HG03520 (cell line): ENCODE measurements around the gene CLEC9A.
"Not testable (repeated sequence)": the region's sequence is repeated elsewhere in the genome, so short reads cannot be mapped to it uniquely, and the experiment has no call there.

Source experiments
- ATAC-seq: cut with Tn5 transposase; IDR thresholded peaks from one replicate; pipeline ENCODE4 v1.9.1; 2021; ENCODE audit warnings: mild to moderate bottlenecking, moderate library complexity; ENCODE audit not compliant: unreplicated experiment

Gene CLEC9A

DNA sequence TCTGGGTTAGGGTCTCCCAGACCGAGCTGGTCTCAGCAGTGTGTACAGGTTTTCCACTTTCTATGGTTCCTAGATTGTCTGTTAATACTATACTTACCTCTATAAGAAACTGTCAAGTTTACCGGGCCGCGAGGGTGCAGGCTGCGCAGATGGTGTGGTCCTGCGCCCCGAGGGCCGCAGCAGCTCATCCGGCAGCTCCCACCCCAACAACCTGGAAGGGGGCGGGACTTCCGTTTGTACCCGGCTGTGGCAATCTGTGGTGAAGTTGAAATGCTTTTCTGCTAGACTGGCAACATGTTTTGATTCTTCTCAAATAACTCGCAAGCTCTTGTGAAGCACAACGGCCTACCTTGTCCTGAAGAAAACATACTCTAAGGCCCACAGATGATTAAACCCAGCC lies at the start of gene CLEC9A:
Gene CLEC9A (plus strand): TSS at position 237 of the 400 bp plus-strand sequence. CDS start 22,006 bp downstream, outside the sequence.
- ATAC-seq, result no peak

DNA sequence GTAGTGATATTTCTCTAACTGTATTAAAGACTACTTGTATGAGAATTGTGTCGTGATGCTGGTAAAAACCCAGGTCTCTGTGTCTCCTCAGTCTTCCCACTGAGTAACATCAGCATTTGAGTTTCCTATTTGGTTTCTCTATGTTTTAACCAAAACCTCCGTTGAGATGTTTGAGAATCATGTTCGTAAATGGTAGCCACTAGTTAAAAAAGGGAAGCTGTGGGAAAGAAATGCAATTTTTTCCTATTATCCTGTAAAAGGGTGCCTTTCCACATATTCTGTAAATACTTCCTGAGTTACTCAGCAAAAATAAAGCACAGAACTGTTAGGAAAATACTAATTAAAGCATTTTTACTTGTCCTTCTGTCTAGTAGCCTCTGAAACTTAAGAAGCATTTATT lies 38.6 kb upstream of the CLEC9A start:
- ATAC-seq, result no peak

DNA sequence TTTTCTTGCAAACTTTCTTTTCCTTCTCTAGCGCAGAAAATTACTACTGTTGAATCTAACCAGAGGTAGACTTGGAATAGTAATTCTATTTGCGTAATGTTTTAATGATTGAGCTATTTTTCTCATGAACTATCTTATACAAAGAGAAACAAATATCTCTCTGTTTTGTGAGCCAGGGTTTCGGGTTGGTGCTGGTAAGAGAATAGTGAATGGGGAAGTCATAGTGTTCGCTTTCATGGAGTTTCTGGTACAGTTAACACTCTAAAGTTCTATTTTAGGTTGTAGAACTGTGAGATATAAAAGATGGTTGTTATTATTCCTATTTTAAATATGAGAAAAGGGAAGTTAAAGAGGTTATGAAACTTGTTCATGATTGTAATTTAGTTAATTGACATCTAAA lies 38.2 kb upstream of the CLEC9A start:
- no peak for ATAC-seq

DNA sequence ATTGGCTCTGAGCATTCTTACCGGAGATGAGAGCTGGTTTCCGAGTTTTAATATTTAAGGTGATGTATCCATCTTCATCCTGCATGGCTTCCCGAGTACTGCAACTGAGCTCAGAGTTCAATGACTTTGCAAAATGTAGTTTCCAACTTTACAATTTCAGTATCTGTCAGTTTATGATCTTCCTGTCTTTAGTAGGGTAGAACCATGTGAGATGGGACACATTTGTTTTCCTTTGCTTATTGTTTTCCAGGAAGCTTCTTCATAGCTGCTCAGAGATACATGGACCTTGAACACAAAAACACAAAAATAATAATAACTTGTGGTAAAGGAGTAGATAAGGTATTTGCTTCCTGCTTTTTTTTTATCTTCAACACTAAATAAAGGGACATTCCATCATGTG lies 31.5 kb upstream of the CLEC9A start, which contains the start of gene CLEC1B:
Gene CLEC1B (minus strand): TSS at position 106 of the 400 bp plus-strand sequence. CDS start 21 bp downstream, at position 85.
- no peak for ATAC-seq

DNA sequence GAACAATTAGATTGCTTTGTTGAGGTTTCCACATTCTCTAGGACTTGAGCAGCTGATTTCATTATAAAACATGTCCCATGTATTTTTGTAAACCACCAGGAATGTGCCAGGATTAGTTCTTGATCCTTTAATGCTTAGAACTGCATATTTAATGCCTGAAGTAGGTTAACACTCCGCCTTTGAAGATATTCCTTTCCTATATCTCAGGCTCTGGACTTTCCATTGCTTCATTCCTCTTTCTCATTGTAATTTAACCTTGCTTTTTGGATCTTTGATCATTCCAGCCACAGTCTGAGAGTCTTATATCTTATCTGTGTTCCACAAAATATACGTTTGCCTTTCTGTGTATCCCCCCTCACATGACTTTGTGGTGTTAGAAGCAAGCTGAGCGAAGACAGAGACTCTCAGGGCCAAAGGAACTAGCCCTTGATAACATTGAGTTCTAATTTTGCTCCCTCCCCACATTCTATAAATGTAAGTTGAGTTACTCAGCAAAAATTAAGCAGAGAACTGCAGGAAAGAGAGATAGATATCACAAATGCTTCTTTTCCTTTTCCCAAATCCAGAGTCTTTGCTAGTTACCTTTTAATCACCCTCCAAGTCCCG lies 29.2 kb upstream of the CLEC9A start:
- no peak for ATAC-seq

DNA sequence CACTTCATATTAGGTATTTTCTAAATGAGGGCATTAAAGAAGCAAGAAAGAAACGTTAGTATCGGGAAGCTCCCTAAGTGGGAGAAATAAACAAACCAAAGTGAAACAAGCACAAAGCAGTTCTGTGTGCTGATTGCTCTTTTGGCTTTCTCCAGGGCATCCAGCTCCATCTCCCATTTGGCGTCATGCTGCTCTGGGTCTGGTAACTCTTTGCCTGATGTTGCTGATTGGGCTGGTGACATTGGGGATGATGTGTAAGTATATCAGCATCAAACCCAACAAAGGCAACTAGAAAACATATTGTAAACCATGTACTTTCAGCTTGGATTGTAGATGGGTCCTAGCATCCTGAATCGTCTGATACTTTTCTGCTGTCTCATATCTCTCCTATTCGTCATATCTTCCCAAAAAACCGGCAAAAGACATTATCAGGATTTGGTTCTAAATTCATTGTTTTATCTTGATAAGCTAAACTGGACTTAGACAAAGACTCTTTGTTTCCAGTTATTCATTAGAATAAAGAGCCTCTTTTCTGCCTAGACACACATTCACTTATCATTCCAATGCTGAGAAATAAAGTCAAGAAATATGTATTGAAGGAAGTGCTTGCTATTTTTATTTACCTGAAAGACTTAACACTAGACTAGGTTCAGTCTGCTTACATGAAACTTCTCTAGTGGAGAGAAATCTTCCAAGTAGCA lies 17.7 kb upstream of the CLEC9A start:
- ATAC-seq, result no peak

DNA sequence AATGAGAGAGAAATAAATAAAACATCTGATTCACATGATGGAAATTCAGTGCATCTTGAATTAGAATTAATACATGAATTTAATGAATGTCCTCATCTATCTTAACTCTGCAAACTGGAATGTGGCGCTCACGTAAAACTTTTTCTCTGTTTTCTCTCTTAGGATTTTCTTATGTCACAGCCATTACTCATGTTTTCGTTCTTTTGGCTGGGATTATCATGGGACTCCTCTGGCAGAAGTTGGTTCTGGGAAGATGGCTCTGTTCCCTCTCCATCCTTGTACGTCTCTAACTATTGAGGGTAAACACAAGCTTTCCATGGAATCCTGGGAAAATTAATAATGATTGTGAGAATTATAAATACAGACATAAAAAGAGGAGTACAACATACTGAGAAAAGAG lies 15.0 kb upstream of the CLEC9A start:
- no peak for ATAC-seq

DNA sequence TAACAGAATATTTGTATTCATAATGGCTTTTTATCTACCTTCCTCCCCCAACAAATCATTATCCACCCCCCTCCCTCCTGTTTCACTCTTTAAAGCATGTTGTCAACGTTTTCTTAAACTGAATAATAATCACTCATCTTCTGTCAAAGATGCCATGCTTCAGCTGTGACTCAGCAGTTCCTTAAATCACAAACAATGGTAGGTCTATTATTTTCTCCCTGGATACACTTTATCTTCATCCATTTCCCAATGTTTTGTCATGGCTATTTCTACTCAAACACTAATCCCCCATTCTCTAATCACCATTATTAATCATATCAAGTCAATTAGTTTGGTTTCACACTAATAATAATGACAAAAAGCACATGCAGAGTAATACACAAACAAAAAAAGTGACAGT lies 13.6 kb upstream of the CLEC9A start:
- no peak for ATAC-seq

DNA sequence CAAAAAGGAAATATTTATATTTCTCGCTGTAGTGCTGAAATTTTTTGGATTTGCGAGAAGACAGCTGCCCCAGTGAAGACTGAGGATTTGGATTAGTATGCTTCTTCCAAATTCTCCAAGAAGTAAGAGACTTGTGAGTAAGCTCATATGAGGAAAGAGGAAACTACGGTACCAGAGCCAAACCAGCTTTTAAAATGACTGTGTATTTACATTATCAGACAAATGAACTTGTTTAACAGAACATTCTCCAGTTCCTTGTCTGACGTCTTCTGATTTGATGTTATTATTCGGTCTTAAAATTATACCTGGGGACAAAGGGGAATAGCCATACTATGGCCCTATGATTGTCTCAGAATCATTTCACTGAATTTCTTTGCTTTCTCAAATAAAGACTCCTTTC lies 12.1 kb upstream of the CLEC9A start:
- no peak for ATAC-seq

DNA sequence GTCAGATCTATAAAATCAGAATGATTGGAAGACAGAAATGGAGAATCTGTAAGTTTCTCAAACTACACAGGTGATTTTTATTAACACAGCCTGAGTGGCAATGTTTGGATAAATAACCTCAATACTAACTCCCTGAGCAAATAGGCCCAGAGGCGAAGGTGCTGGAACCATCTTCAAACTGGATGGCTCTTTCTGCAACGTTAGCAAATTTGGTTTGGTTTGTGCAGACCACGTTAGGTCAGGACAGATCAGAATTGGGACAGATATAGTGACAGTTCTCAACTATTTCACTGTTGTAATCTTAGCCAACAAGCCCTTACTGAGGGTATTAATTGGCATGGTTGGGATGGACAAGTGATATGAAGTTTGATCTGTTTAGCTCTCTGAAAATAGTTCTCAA lies 9.1 kb upstream of the CLEC9A start:
- no peak for ATAC-seq

DNA sequence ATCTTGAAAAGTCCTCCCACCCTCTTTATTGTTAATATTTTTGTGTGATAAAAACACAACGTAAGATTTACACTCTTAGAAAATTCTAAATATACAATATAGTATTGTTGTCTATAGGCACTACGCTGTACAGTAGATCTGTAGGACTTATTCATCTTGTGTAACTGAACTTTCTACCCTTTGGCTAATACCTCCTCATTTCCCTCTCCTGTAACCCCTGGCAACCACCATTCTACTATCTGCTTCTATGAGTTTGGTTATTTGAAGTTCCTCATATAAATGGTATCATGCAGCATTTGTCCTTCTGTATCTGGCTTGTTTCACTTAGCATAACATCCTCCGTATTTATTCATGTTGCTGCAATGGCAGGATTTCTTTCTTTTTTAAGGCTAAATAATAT lies 5.2 kb upstream of the CLEC9A start:
- ATAC-seq, result no peak

DNA sequence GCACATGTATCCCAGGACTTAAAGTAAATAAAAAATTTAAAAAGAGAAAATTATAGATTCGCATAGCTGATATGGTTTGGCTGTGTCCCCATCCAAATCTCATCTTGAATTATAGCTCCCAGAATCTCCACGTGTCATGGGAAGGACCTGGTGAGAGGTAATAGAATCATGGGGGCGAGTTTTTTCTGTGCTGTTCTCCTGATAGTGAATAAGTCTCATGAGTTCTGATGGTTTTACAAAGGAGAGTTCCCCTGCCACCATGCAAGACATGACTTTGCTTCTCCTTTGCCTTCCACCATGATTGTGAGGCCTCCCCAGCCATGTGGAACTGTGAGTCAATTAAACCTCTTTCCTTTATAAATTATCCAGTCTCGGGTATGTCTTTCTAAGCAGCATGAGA lies 3.8 kb upstream of the CLEC9A start:
- ATAC-seq, result not testable (repeated sequence)

DNA sequence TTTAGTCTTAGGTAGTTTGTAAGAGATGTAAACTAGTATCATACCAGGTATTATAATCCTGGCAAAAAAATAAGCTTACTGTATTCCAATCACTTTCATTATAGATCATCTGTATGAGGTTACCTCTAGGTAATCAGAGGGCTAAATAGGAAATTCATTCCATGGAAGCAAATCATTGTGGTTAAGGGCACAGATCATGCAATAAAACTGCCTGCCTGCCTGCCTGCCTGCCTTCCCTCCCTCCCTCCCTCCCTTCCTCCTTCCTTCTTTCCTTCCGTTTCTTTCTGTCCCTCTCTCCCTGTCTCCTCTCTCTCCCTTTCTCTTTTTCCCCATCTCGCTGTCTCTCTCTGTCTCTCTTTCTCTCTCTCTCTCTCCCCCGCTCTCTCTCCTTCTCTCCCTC lies 3.2 kb upstream of the CLEC9A start:
- ATAC-seq, result no peak

DNA sequence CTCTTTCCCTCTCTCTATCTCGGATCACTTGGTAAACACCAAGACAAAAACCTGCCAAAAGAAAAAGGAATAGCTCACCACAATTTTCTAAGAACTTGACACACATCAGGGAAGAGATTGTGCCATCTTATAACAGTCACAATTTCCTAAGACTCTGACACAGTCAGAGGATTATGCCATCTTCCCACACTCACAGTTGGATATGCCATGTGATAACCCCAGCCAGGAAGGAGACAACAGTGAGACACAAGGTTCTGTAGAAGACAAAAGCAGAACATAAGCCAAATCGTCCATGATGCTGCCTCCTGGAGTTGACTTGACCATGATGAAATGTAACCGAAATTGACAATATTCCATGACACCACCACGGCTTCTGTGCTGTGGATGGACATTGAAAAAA lies 2.8 kb upstream of the CLEC9A start:
- ATAC-seq, result no peak

DNA sequence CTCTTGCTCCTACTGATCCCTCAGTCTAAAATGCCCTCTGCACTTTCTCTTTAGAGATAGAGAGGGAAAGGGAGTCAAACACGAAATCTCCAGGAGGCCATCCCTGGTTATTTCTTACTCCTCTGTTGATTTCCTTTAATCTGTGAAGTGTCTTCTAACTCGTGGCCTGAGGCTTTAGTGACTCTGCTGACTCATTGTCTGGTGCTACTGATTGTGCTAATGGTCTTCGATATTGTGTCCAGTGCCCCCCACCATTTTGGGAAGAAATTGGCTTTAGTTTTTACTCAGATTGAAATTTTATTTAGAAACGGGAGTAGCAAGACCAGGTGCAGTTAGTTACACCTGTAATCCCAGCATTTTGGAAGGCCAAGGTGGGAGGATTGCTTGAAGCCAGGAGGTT lies 839 bp downstream of the CLEC9A start:
- ATAC-seq, result no peak

DNA sequence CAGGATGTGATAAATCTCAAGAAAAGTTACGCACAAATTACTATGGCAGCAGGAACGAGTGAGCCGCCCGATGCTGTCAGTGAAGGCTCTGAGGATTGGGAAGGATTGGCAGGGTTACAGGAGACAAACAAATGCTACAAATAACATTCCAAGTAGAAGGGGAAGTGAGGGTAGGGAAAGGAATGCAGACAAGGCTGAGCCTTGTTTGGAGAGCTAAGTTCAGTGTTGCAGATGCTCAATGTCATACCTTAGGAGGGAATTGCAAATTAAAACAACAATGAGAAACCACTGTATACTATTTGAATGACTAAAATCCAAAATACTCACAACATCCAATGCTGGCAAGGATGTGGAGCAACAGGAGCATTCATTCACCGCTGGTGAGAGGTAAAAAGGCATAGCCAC lies 1.3 kb downstream of the CLEC9A start:
- no peak for ATAC-seq

DNA sequence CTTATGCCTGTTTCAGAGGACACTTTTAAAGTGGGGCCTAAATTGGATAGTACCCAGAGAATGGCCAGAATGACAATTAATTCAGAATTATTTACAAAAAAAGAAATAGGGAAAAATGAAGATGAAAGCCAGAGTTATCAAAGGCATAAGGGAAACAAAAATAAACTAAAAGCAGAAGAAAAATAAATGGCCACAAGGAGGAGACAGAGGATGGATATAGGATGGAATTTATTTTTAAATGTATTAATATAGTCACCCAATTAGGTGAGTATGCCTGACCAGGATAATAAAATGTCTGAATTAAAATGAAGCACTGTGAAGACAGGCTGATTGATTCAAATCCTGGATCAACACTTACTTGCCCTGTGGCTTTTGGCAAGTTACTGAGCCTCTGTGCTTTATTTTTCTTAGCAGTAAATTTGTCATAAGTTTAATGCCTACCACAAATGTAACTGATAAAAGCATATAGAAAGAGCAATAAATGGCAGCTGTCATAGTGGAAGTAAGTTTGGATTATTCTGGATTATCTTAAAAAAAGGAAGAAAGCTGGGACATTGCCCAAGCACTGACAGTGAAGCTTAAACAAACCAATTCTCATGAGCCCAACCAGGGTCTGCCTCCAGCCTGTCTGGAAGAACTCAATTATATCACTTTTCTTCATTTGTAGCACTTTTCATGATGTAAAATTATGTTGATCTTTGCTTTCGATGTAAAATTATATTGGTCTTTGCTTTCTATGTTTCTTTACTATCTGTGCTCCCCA lies 3.5 kb downstream of the CLEC9A start:
- no peak for ATAC-seq

DNA sequence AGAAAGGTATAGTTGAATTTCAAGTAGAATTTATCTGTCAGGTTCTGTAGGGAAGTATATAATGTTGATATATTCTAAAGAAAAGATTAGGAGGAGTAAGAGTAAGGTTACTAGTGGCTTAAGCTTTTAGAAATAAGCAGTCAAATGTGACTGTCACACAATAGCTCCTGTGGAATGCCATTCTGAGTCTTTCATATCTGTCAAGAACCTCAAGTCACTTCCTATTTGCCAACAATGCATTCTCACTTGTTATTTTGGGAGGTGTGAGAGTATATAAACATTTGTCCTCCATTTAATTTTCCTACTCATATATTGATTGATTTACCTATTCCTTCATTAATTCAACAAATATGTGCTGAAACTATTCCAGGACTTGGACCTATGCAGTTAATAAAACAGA lies 11.7 kb downstream of the CLEC9A start:
- no peak for ATAC-seq

DNA sequence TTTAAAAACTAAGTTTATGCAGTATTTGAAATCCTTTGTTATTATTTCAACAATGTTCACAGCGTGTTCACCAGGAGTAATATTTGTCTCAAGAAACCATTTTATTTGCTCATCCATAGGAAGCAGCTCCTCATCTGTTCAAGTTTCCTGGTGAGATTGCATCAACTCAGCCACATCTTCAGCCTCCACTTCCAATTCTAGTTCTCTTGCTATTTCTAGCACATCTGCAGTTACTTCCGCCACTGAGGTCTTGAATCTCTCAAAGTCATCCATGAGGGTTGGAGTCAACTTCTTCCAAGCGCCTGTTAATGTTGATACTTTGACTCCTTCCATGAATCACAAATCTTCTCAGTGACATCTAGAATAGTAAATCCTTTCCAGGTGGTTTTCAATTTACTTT lies 18.0 kb downstream of the CLEC9A start:
- ATAC-seq, result no peak

DNA sequence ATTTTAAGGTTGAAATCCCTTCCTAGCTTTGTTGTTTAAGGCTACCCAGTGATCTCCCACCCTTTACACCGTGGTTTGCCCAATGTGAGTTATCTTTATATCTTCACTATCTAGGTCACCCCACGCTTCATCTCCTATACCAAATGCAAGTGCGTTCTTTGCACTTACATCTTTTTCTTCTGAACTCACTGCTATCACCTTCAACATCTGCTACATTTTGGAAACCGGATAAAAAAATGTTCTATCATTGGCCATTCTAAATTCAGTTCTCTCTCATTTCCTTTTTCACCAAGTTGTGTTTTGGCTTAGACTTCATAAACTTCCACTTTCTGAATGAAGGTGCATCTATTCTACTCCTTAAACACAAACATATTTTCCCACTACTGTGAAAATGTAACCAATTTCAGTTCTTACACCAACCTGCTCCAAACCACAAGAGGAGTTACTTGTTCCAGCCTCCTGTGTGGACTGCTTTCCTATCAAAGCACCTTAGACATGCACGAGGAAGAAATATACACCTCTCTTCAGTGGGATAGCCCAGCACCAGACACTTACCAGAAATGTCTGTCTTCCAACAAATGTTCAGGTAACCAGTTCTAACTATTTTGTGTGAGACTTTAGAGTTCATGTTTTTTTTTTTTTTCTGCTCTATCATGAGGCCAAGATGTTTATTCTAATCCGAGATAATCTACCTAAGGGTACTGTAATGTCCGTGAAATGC lies 21.9 kb downstream of the CLEC9A start:
- ATAC-seq, result no peak

DNA sequence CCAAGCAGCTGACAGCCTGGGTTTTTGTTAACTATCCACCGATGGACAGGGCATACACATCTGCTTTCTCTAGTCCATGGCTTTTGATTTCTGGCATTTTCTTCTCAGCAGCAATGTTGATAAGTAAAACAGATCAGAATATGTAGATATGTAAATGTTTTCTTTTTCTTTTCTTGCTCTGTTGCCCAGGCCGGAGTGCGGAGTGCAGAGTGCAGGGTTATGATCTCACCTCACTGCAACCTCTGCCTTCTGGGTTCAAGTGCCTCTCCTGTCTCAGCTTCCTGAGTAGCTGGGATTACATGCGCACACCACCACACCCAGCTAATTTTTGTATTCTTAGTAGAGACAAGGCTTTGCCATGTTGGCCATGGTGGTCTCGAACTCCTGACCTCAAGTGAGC lies 27.9 kb downstream of the CLEC9A start:
- ATAC-seq, result no peak
